Eye (tissue), 1 donor: ENCODE results near the gene TRA2A.
"Not testable (repeated sequence)": the region's sequence is repeated elsewhere in the genome, so short reads cannot be mapped to it uniquely, and the experiment has no call there.

Experiments
- DNase-seq: peaks from one replicate; pipeline ENCODE4 v3.0.0-alpha.2; 2015

TRA2A gene

DNA sequence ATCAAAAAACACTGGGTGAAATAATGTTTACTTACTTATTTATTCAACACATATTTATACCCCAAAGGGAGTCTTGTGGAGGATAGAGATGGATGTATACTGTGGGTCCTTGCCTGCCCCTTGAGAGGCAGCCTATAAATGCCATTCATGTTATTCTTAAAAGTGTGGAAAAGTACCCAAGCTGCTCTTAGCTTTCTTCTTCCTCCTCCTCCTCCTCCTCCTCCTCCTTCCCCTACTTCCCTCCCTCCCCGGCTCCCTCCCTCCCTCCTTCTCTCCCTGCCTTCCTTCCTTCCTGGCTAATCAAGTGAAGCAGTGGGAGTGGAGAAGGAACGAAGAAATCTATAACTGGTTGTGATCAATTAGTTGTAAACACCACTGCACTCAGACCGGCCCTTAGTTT lies 40.3 kb downstream of the TRA2A start:
- no peak for DNase-seq

GRCh38 chr7:23490357-23491135 lies 41.2 kb downstream of the TRA2A start:
- peak; percentile 83 for DNase-seq

DNA sequence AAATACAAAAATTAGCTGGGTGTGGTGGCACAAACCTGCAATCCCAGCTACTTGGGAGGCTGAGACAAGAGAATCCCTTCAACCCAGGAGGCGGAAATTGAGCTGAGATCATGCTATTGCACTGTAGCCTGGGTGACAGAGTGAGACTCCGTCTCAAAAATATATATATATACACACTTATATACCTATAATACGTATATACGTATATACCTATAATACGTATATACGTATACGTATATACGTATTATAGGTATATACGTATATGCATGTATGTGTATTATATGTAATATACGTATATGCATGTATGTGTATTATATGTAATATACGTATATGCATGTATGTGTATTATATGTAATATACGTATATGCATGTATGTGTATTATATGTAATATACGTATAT lies 43.1 kb downstream of the TRA2A start:
- DNase-seq: not testable (repeated sequence)

DNA sequence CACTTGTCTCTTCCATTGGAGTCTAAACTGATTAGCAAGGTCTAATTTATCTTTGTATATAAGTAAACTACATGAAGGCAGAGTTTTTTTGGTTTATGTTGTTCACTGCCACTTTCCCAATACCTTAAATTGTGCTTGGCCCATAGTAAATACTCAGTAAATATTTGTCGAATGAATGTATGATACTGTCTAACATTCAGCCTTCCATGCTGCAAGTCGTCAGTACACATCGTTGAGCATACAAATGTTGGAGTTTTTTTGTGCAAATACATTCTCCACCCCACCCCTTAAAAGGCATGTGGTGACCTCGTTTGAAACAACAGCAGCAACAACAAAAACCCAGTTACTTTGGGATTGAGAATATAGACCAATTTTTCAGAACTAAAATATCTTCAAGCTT lies 44.1 kb downstream of the TRA2A start:
- no peak for DNase-seq

GRCh38 chr7:23486002-23486773 lies 45.6 kb downstream of the TRA2A start:
- no peak for DNase-seq

GRCh38 chr7:23482686-23483085 lies 49.1 kb downstream of the TRA2A start:
- no peak for DNase-seq

- DNase-seq: no peak
Observed at GRCh38 chr7:23477962-23478866, 53.6 kb downstream of the TRA2A start.

DNA sequence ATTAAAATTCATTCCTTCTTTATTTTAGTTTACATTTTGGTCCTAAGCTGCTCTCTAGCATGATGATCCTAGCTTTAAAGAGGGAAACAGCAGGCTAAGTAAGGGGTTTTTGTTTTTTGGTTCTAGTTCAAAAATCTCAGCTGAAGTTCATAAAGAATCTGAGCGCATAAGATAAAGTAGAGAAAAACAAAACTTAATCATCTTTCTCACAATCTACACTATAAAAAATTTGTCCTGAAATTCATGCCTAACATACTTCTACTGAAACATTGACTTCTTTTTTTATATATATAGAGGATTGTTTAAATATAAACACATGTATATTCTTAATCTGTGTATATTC lies 54.7 kb downstream of the TRA2A start:
- no peak for DNase-seq

GRCh38 chr7:23476286-23477156 lies 55.3 kb downstream of the TRA2A start:
- no peak for DNase-seq

DNA sequence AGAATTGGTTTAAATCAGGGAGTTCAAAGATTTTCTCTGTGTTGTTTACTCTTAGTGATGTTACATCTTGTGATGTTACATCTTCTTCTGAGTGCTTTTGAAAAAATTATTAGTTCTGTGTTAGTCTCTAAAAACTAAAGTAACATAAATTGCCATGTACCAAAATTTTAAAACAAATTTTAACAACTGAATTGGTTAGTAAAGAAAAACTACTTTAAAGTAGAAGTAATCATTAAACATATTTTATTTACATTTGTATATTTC lies 56.3 kb downstream of the TRA2A start:
- no peak for DNase-seq

- DNase-seq: no peak
Observed at GRCh38 chr7:23474829-23475575, 56.8 kb downstream of the TRA2A start.

DNA sequence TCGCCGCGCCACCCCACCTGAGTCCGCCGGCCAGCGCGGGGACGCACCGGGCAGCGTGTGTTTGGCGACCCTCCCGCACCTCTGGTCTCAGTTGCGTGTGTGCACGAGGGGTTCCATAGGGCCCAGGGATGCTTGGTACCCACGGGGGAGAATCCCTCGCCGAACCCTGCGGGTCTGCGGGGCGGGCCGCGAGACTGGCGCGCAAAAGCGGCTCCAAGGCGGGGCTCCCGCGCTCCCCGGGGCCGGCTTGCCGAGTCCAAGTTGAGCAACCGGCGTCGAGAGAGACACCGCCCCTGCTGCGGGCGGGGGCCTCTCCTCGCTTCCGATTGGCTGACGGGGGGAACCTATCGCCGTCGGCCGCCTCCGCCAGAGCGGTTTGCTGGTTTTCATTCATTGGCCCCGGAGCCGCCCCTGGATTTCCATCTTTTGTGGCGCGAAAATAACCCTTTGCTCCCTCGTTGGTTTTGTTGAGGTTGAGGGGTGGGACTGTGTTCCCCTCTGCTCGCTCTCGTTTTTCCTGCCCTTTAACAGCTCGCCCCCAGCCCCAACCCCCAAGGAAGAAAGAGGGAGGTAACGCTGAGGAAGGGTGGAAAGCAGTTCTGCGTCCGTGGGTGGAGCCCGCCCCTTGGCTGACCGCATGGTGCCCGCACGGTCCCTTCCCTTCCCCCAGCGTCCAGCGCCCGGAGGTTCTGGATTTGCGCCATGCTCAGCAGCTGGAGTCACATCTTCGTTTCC lies 57.5 kb downstream of the TRA2A start:
- peak; percentile 99 for DNase-seq

GRCh38 chr7:23473844-23474093 lies 58.0 kb downstream of the TRA2A start:
- no peak for DNase-seq

DNA sequence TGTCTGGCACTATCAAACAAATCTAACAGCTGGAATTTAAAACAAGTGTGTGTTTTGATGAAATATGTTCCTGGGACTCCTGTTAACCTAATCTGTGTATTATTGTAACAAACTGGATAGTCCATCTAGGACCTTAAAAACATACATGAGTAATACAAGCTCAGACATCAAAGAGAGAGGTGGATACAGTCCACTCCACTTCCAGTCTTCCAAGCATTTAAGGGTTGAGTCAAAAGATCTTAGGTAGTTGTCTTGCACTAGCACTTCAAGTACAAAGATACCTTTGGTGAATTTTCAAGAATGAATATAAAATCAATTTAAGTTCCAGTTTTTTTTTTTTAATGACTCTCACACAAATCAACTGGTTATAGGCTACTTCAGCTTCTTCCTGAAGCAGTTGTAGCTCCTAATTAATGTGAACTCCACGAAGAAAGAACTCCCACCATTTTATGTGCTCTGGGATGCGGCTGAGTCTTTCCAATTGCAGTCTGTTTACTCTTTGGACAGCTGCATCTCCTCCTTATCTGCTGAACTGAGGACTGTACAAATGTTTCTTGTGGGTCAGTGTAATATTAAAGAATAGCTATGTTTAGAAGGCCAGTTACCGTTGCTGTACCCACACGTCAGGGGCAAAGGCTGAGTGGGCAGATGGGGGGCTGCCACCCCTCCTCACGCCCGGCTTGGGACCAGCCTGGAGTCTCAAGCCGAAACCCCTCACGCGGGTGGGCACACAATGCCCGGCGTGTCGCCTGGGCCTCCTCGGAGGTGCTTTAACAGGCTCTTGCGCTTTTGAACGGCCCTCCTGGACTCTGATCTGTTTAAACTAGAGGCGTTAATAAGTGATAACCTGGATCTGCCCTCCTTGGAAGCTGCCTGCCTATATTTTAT lies 58.6 kb downstream of the TRA2A start:
- peak; percentile 64 for DNase-seq

GRCh38 chr7:23472556-23472955 lies 59.2 kb downstream of the TRA2A start:
- DNase-seq: no peak

GRCh38 chr7:23472046-23472445 lies 59.7 kb downstream of the TRA2A start:
- DNase-seq: peak; percentile 60

GRCh38 chr7:23471106-23471859 lies 60.5 kb downstream of the TRA2A start:
- DNase-seq: peak; percentile 96

DNA sequence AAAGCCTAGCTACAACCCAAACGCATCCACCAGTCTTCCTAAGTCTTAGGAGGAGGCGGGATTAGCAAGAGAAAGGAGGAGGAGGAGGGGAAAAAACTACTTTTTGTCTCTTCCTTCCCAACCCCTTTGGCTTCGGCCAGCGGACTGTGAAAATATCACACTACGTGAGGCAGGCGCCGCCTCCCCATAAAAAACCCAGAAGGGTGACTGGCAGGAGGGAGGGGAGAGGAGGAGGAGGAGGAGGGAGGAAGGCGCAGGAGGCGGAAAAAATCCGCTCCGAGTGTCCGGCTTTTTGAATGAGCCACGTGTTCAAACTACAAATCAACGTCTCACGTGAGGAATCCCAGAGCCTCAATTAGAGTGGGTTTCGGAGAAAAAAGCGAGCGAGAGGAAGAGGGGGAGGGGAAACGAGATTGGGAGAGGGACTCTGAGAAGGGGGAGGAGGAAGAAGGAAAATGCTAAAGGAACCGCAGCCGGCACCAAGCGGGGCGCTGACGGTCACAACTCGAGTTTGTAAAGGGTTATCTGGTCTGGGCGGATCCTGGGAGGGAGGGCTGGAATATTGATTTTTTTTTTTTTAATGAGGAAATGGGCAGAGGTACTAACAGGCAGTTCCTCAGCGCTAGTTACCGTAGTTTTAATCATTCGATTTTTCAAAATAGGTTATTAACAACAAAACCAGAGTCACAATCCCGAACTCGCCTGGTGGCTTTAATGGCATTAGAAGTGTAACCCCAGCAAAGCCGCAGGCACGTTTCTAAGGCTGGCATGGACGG lies 61.3 kb downstream of the TRA2A start, which contains the start of gene IGF2BP3:
TSS of gene IGF2BP3 (minus strand) at position 162 of the 776 bp plus-strand sequence. CDS start 381 bp downstream, outside the sequence.
- peak; percentile 98 for DNase-seq

DNA sequence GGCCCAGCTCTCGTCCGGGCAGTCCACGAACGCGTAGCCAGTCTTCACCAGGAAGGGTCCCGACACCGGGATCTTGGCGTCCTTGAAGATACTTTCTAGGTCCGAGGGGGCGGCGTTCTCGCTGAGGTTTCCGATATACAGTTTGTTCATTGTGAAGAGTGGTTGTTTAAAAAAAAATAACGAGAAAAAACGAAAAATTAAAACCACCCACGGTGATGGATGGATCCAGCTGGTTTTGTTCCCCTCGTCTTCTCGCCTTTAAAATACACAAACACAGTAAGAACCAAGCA lies 61.9 kb downstream of the TRA2A start:
- no peak for DNase-seq
